HG03095 (cell line): ENCODE data around the gene CTBP2.

Source experiments
- ATAC-seq: cut with Tn5 transposase; IDR thresholded peaks from one replicate; pipeline ENCODE4 v1.9.1; 2021; ENCODE audit warnings: moderate library complexity; ENCODE audit not compliant: unreplicated experiment

CTBP2 gene

GRCh38 chr10:125159932-125160855 is at the start of gene CTBP2:
CTBP2 (minus strand) TSS chr10:125160563.
- no peak for ATAC-seq

GRCh38 chr10:125209591-125210355 is 49.4 kb upstream of the CTBP2 start:
- ATAC-seq: no peak

- no peak for ATAC-seq
Observed at GRCh38 chr10:125208854-125209565, 48.6 kb upstream of the CTBP2 start.

- no peak for ATAC-seq
Observed at GRCh38 chr10:125206623-125207022, 46.3 kb upstream of the CTBP2 start.

- no peak for ATAC-seq
Observed at GRCh38 chr10:125205431-125205830, 45.1 kb upstream of the CTBP2 start.

- ATAC-seq: no peak
Observed at GRCh38 chr10:125204400-125204799, 44.0 kb upstream of the CTBP2 start.

GRCh38 chr10:125203186-125203800 is 42.9 kb upstream of the CTBP2 start:
- no peak for ATAC-seq

GRCh38 chr10:125201791-125202622 is 41.6 kb upstream of the CTBP2 start:
- peak; percentile 33 for ATAC-seq

- peak; percentile 95 for ATAC-seq
Observed at GRCh38 chr10:125201108-125201524, 40.8 kb upstream of the CTBP2 start.

GRCh38 chr10:125200396-125200795 is 40.0 kb upstream of the CTBP2 start:
- no peak for ATAC-seq

- ATAC-seq: no peak
Observed at GRCh38 chr10:125199270-125199669, 38.9 kb upstream of the CTBP2 start.

- no peak for ATAC-seq
Observed at GRCh38 chr10:125194814-125195213, 34.5 kb upstream of the CTBP2 start.

GRCh38 chr10:125193306-125193877 is 33.0 kb upstream of the CTBP2 start:
- no peak for ATAC-seq

- ATAC-seq: no peak
Observed at GRCh38 chr10:125192620-125193019, 32.3 kb upstream of the CTBP2 start.

- no peak for ATAC-seq
Observed at GRCh38 chr10:125192005-125192404, 31.6 kb upstream of the CTBP2 start.

GRCh38 chr10:125190946-125191345 is 30.6 kb upstream of the CTBP2 start:
- ATAC-seq: no peak

GRCh38 chr10:125190414-125190813 is 30.1 kb upstream of the CTBP2 start:
- ATAC-seq: no peak

GRCh38 chr10:125189162-125189561 is 28.8 kb upstream of the CTBP2 start:
- no peak for ATAC-seq
